Heart right ventricle (tissue), 16 donors: ENCODE measurements around the gene BRD9. TPM values are rescaled to one million over a fixed set of nuclear protein-coding genes. Genes with fewer than 3 reads are reported as not detected.

ENCODE experiments used
- ATAC-seq, 8 donors: fragments of 200-7000 bp; cut with Tn5 transposase; one replicate each; pipeline ENCODE4 v1.9.1; 2020; ENCODE audit warnings: mild to moderate bottlenecking in 8 of 8, moderate library complexity in 8 of 8, moderate number of reproducible peaks in 1 of 8
- DNase-seq, 2 donors: peaks; one replicate each; pipeline ENCODE4 v3.0.0-alpha.2; 2020
- H3K27ac ChIP-seq, 10 donors: fragments of 200-600 bp; sonication (generic) in 2 of 10; one replicate each; pipeline versions ENCODE4 v1.5.0 to v1.8.0; 2020 to 2022; ENCODE audit warnings: mild to moderate bottlenecking in 3 of 10
- H3K27me3 ChIP-seq, 7 donors: fragments of 200-600 bp; one replicate each; pipeline ENCODE4 v1.8.0; 2021 to 2022; ENCODE audit warnings: mild to moderate bottlenecking in 2 of 7
- H3K36me3 ChIP-seq, 9 donors: fragments of 200-600 bp; sonication (generic) in 1 of 9; one replicate each; pipeline versions ENCODE4 v1.5.0 to v1.8.0; 2020 to 2022; ENCODE audit warnings: mild to moderate bottlenecking in 2 of 9
- H3K4me1 ChIP-seq, 9 donors: fragments of 200-600 bp; sonication (generic) in 1 of 9; one replicate each; pipeline versions ENCODE4 v1.5.0 to v1.8.0; 2020 to 2022; ENCODE audit warnings: mild to moderate bottlenecking in 4 of 9
- H3K4me3 ChIP-seq, 10 donors: fragments of 200-600 bp; sonication (generic) in 2 of 10; one replicate each; pipeline versions ENCODE4 v1.5.0 to v1.8.0; 2020 to 2022; ENCODE audit warnings: mild to moderate bottlenecking in 7 of 10, moderate library complexity in 2 of 10
- H3K9me3 ChIP-seq, 11 donors: fragments of 200-600 bp in 10 of 11; sonication (generic) in 2 of 11; one replicate each; pipeline versions ENCODE4 v1.5.0 to v1.8.0; 2013 to 2022; ENCODE audit warnings: mild to moderate bottlenecking in 2 of 11, control low read depth in 1 of 11, moderate library complexity in 1 of 11
- CTCF ChIP-seq, 9 donors: fragments of 200-600 bp; sonication (generic) in 2 of 9; IDR thresholded peaks; one replicate each; pipeline versions ENCODE4 v1.5.0 to v1.8.0; 2021 to 2022; ENCODE audit warnings: antibody characterized with exemption in 9 of 9, mild to moderate bottlenecking in 5 of 9, moderate library complexity in 1 of 9
- WGBS, 2 donors: extraction: QIAGEN DNeasy Blood & Tissue Kit; methylation state at CpG; one replicate each; pipeline ENCODE4 v1.1.7; 2013; ENCODE audit warnings: inconsistent platforms in 1 of 2; 5-methylcytosine and 5-hydroxymethylcytosine counted together
- intact Hi-C, 10 donors: fragments of 100-400 bp; cut with DNase I; formaldehyde crosslinking; loops; one replicate each; pipeline versions ENCODE4 v1.11.1 to v1.14.2; 2022
- polyA plus RNA-seq, 2 donors: library from polyadenylated mRNA; stranded (reverse); fragments of 200-250 nt; gene quantifications; one replicate each; pipeline ENCODE4 v1.2.3, GENCODE V29; 2013
- total RNA-seq, 10 donors: library from RNA; stranded (reverse); fragmentation: NEBNext Ultra II Directional in 3 of 10; extraction: Animal tissue kit (Norgen Biotek cat#: 25700) in 3 of 10; gene quantifications; one replicate each; pipeline versions ENCODE4 v1.2.1 to v1.2.4, GENCODE V29; 2021 to 2023
- donor health status: Arrhythmogenic right ventricular cardiomyopathy.
- donor health status: ischemic (EF 13 %, LVEDD 7.1; RV severe dilation, severe dysfunction).
- donor health status: healthy with polysubstance abuse.
- donor health status: DM: no; HTN: yes; CAD: no.
- donor health status: DM: no; HTN: no; CAD: no.
- donor health status: ischemic (EF 25% LVEDD 6.9; RV normal size, moderate dysfunction).
- donor health status: ischemic (EF 25% LVEDD 5.7; RV mildly dilated, moderate dysfunction).
- donor health status: healthy.
- donor health status: DM: yes; HTN: yes; CAD: no.
- donor health status: Ischemic cardiomyopathy.
- donor health status: ischemic (EF 35%, LVEDD 5.7; RV mildly dilated, moderate dysfunction).
- donor health status: nonischemic (EF 11% LVEDD 7.7; RV severe dilation, severe dysfunction).
- donor health status: DM: yes; HTN: yes; CAD: no.
- donor health status: PGD.
- donor health status: ischemic (EF 29% LVEDD 5.4; RV normal size, mild dysfunction).
- donor health status: nonischemic (EF 23%, LVEDD 6.1; RV moderate dilation, normal function).

The BRD9 gene
- total and polyA plus RNA-seq, 12 donors: 16.7 to 42.6 (median 26.0) TPM

DNA sequence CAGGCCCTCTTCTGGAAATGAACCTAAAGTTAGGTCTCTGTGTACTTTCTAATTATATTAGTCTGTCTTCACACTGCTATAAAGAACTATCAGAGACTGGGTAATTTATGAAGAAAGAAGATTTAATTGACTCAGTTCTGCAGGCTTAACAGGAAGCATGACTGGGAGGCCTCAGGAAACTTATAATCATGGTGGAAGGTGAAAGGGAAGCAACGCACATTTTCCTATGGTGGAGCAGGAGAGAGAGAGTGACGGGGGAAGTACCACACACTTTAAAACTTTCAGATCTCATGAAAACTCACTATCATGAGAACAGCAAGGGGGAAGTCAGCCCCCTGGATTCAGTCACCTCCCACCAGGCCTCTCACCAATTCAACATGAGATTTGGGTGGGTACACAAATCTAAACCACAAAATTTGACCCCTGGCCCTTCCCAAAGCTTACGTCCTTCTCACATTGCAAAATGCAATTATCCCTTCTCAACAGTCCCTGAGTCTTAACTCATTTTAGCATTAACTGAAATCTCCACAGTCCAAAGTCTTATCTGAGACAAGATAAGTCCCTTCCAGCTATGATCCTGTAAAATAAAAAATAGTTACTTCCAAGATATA, 40.8 kb upstream of the BRD9 start:
- intact Hi-C loops: loop anchor here in 3 of 10 donors (5.0 to 10.0 kb wide), 3 partner anchors 221 to 711 kb away; no protein-coding TSS in a partner anchor
- Histone ChIP-seq H3K27me3 (peaks cover 0 to 14% (median 5%) of the 10 kb centered on the region in 7 donors), H3K9me3 (no peaks in the 10 kb centered on the region), H3K36me3 (no peaks in the 10 kb centered on the region), H3K27ac (peak overlapping the region in 3 of 10 donors; percentile 12 to 37 (median 33)), H3K4me1 (peaks cover 0 to 7% (median 0%) of the 10 kb centered on the region in 9 donors), H3K4me3 (no peak overlapping the region)
- no peak for DNase-seq
- ATAC-seq: no peak
- WGBS, 2 donors: 81 to 84% methylated on average over 3 of the region's 3 CpGs
- no peak for TF ChIP-seq CTCF (IDR thresholded peaks at IDR 0.05)

DNA sequence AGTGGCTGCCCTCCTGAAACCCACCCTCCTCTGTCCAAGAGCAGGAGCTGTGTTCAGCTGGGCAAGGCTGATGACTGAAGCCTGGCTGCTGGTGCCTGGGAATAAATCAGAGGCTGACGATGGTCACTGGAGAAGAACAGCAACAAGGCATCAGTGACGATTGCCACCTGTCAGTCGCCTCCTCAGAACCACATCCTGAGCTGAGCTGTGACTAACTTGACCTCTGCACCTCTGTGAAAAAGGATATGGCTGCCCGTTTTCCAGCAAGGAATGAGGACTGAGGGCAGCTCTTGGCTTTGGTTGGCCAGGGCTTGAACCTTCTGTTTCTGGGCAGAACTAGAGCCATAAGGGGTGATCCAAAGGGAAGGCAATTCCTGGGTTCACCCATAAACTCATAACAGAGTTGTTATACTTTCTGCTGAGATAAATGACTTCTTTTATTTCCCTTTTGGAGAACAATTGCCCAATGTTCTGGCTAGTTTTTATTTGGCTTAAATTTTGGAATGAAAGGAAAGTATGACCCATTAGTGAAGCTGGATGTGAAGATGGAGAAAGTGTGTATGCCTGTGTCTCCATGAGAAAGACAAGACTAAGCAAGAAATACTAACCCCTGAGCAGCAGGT, 40.1 kb upstream of the BRD9 start:
- peak in 6 of 8 donors; percentile 30 to 66 (median 54) for ATAC-seq
- DNase-seq: no peak
- Histone ChIP-seq H3K27me3 (peaks cover 0 to 9% (median 5%) of the 10 kb centered on the region in 7 donors), H3K27ac (peak overlapping the region in 9 of 10 donors; percentile 1 to 51 (median 22)), H3K4me3 (no peak overlapping the region), H3K9me3 (no peaks in the 10 kb centered on the region), H3K4me1 (peaks cover 0 to 7% (median 0%) of the 10 kb centered on the region in 9 donors), H3K36me3 (no peaks in the 10 kb centered on the region)
- intact Hi-C loops: loop anchor here in 3 of 10 donors (5.0 to 10.0 kb wide), 3 partner anchors 222 to 712 kb away; no protein-coding TSS in a partner anchor
- WGBS, 2 donors: 55 to 61% methylated on average over 4 of the region's 4 CpGs
- no peak for TF ChIP-seq CTCF (IDR thresholded peaks at IDR 0.05)

DNA sequence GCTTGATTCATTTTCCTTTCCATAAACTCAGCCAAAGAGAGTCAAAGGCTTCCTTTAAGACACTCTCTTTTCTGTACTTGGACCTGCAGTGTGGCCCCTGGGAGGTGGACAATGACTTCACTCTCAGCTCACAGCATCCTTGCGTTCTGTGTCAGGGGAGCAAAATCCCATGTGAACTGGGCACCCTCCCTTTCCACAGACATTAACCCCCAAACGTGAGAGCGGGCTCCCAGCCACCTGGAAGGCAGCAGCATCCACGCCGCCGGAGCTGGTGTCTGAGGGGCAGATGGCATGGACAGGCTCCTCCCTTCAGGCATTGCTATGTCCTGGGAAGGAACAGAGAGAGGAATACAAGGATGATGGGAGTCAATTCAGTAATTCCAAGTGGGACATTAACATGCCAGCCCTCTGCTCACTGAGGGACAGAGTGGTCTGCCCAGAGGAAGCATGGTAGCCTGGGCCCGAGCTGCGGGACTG, 39.6 kb upstream of the BRD9 start:
- Histone ChIP-seq H3K4me3 (no peak overlapping the region), H3K27ac (peak overlapping the region in 9 of 10 donors; percentile 1 to 51 (median 22)), H3K27me3 (peaks cover 0 to 10% (median 4%) of the 10 kb centered on the region in 7 donors), H3K36me3 (no peaks in the 10 kb centered on the region), H3K9me3 (no peaks in the 10 kb centered on the region), H3K4me1 (peaks cover 0 to 7% (median 0%) of the 10 kb centered on the region in 9 donors)
- intact Hi-C loops: loop anchor here in 3 of 10 donors (5.0 to 10.0 kb wide), 3 partner anchors 223 to 713 kb away; no protein-coding TSS in a partner anchor
- no peak for DNase-seq
- peak in 3 of 8 donors; percentile 11 to 22 (median 13) for ATAC-seq
- no peak for TF ChIP-seq CTCF (IDR thresholded peaks at IDR 0.05)
- WGBS, 2 donors: 89 to 94% methylated on average over 8 of the region's 8 CpGs

- DNase-seq: no peak
- no peak for TF ChIP-seq CTCF (IDR thresholded peaks at IDR 0.05)
- peaks cover 0 to 12% (median 4%) of the 10 kb centered on the region in 9 donors for H3K4me1 ChIP-seq
- no peak for ATAC-seq
- no peaks in the 10 kb centered on the region for H3K9me3 ChIP-seq
- H3K4me3 ChIP-seq: no peak overlapping the region
- 86 to 87% methylated on average over 13 of the region's 13 CpGs for WGBS, 2 donors
- peak overlapping the region in 1 of 10 donors; percentile 26 for H3K27ac ChIP-seq
- H3K27me3 ChIP-seq: peaks cover 0 to 12% (median 8%) of the 10 kb centered on the region in 7 donors
- no peaks in the 10 kb centered on the region for H3K36me3 ChIP-seq
- intact Hi-C loops: loop anchor here in 3 of 10 donors (5.0 to 10.0 kb wide), 3 partner anchors 223 to 713 kb away; no protein-coding TSS in a partner anchor
Observed at GRCh38 chr5:931570-932145, 39.1 kb upstream of the BRD9 start.
